Coronary artery (tissue), 2 donors: ENCODE measurements around the gene CPS1.

Experiments used
- DNase-seq: peaks from one replicate; pipeline ENCODE4 v3.0.0-alpha.2; 2017; ENCODE audit warnings: low spot score
- H3K27ac ChIP-seq, 2 donors: fragments of 200-600 bp; sonication (generic); one replicate each; pipeline ENCODE4 v1.5.1; 2016 to 2019
- H3K4me3 ChIP-seq: fragments of 200-600 bp; sonication (generic); 2 replicates; pipeline ENCODE4 v1.5.1; 2016; ENCODE audit warnings: mild to moderate bottlenecking, moderate library complexity
- CTCF ChIP-seq: fragments of 200-600 bp; sonication (generic); IDR thresholded peaks from one replicate; pipeline ENCODE4 v1.5.1; 2019; ENCODE audit warnings: antibody characterized with exemption

Gene CPS1

GRCh38 chr2:210722092-210722491 is 165.7 kb downstream of the CPS1 start:
- TF ChIP-seq CTCF: no peak
- no peak overlapping the region for H3K27ac ChIP-seq
- H3K4me3 ChIP-seq: no peak overlapping the region
- no peak for DNase-seq

DNA sequence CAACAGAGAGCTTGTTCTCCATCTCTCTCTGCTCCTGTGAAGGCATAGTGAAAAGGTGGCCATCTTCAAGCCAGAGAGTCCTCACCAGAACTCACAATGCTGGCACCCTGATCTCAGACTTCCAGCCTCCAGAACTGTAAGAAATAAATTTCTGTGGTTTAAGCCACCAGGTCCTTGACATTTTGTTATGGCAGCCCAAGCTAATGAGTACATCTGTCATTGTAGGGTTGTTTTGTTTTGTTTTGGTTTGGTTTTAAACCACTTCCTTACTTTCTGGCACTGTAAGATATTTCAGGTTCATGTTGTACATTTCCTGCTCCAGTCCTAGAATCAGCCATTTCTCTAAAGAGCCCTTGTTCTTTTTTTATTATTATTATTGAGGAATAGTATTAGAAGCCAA is 171.2 kb downstream of the CPS1 start:
- TF ChIP-seq CTCF: no peak
- no peak for DNase-seq
- Histone ChIP-seq H3K4me3 (no peak overlapping the region), H3K27ac (no peak overlapping the region)
